DMS114 treated with DMSO at 0.1 percent for 48 hours (cell line): ENCODE results near the gene SETDB2.

Experiments used
- DNase-seq: peaks from one replicate; lab custom pipeline; 2025; ENCODE audit not compliant: unreplicated experiment; lab: John Stamatoyannopoulos, UW

SETDB2 gene, protein sequence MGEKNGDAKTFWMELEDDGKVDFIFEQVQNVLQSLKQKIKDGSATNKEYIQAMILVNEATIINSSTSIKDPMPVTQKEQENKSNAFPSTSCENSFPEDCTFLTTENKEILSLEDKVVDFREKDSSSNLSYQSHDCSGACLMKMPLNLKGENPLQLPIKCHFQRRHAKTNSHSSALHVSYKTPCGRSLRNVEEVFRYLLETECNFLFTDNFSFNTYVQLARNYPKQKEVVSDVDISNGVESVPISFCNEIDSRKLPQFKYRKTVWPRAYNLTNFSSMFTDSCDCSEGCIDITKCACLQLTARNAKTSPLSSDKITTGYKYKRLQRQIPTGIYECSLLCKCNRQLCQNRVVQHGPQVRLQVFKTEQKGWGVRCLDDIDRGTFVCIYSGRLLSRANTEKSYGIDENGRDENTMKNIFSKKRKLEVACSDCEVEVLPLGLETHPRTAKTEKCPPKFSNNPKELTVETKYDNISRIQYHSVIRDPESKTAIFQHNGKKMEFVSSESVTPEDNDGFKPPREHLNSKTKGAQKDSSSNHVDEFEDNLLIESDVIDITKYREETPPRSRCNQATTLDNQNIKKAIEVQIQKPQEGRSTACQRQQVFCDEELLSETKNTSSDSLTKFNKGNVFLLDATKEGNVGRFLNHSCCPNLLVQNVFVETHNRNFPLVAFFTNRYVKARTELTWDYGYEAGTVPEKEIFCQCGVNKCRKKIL

GRCh38 chr13:49443704-49444523, at the start of gene SETDB2, which contains the start of gene CAB39L:
SETDB2 (plus strand) TSS chr13:49444274; CDS start chr13:49451894, 7,620 bp downstream.
CAB39L (minus strand) TSS chr13:49444064; CDS start chr13:49382910, 61,154 bp downstream.
- peak; percentile 88 for DNase-seq

DNA sequence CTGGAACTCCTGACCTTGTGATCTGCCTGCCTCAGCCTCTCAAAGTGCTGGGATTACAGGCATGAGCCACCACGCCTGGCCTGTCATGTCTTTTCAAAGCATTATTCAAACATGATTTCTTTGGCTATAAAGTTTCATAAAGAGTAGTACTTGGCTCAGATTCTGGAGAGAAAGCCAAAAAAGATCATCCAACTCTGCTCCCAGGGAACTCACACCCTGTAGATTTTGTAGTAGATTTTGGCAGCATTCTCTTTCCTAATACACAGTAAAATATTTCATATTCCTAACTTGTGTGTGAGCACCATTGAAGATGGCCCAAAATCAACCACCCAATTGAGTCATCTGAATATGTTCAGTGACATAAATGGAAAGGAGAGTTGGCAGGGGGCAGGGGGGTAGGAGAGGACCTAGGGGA, 48.6 kb upstream of the SETDB2 start:
- DNase-seq: no peak

- no peak for DNase-seq
These were observed 48.1 kb upstream of the SETDB2 start for GRCh38 chr13:49395878-49396380.

- DNase-seq: no peak
These were observed 44.1 kb upstream of the SETDB2 start for GRCh38 chr13:49399801-49400472.

- no peak for DNase-seq
These were observed 43.1 kb upstream of the SETDB2 start for GRCh38 chr13:49400755-49401659.

- DNase-seq: no peak
These were observed 39.9 kb upstream of the SETDB2 start for GRCh38 chr13:49403996-49404702.

GRCh38 chr13:49404703-49405020, 39.4 kb upstream of the SETDB2 start:
- DNase-seq: no peak

GRCh38 chr13:49407068-49407467, 37.0 kb upstream of the SETDB2 start:
- no peak for DNase-seq

- no peak for DNase-seq
These were observed 36.1 kb upstream of the SETDB2 start for GRCh38 chr13:49407936-49408335.

- no peak for DNase-seq
These were observed 35.1 kb upstream of the SETDB2 start for GRCh38 chr13:49409008-49409407.

DNA sequence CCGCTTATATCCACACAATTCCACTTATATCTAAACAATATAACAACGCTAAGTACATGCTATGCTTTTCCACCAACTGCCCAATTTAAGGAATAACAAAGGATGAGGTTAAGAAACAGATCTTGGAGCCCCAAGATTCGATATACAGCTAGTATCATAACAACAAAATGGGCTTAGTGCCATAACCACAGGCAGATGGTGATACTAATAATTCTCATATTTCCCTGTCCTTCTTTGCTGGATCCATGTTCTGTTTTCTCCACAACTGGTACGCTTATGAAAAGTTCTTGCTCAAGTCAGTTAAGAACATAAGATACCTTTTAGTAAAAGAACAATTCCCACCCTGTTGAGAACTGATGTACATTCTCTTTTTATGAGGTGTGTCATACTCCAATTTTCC, 34.1 kb upstream of the SETDB2 start:
- no peak for DNase-seq

DNA sequence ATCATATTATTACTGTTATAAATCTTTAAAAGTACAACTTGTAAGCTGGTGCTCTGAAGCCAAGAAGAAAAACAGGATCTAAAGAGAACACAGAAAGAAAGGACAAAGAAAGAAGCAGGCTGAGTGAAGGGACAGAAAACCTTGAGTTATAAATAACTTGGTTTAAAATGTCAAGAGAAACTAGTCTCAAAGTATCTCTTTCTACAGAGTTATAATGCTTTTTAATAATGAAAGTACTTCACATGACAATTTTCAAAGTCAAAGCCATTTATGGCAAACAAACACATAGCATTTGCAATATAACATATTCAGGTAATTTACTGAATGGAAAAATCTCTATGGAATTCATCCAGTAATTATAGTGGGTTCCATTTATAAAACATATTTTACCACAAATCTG, 33.6 kb upstream of the SETDB2 start:
- no peak for DNase-seq

GRCh38 chr13:49411353-49411752, 32.7 kb upstream of the SETDB2 start:
- DNase-seq: no peak

- DNase-seq: no peak
These were observed 31.3 kb upstream of the SETDB2 start for GRCh38 chr13:49412749-49413148.

DNA sequence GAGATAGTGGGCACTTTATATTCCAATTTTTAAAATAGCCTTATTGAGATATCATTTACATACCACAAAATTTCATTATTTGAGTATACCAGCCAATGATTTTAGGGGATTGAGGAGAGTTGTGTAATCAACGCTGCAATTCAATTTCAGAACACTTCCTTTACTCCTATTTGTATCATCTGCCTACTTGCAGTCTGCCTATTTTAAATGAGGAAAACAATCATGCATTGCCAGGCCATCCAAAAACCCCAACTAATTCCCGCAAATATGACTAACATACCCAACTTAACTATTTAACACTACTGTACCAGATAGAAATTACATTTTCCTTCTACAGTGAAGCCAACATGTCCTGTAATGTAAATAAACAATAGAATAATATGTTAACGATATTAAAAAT, 26.9 kb upstream of the SETDB2 start:
- no peak for DNase-seq

DNA sequence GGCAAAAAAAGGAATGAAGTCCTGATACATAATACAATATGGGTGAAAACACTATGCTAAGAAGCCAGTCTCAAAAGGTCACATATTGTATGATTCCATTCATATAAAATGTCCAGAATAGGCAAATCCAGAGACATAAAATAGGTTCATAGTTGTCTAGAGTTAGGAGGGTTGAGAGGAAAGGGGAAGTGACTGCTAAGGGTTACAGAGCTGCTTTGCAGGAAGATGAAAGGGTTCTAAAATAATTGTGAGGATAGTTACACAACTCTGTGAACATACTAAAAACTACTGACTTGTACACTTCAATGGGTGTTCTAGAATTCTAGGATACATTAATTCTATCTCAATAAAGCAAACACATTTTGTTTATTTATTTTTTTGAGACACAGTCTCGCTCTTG, 25.9 kb upstream of the SETDB2 start:
- DNase-seq: no peak

- DNase-seq: no peak
These were observed 24.8 kb upstream of the SETDB2 start for GRCh38 chr13:49419276-49419675.

DNA sequence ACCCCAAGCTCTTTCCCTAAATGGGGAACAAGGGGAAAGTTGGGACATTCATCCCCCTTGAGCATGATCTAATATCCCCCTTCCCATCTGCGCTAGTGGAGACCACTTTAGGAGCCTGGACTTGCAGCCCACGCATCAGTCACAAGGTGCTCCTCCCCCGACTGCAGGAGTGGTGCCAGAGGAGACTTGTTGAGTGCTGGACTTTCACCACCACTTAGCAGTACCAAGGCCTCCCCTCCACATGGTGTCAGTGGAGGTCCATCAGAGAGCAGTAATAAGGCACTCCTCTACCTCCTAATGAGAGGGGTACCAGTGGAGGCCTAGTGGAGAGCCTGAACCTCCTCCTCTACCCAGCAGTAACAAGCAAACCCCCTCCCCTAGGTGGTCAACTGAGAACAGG, 22.7 kb upstream of the SETDB2 start:
- DNase-seq: no peak

GRCh38 chr13:49424011-49424560, 20.0 kb upstream of the SETDB2 start:
- DNase-seq: no peak
